Fibroblast of lung (primary cell): ENCODE data around the gene FYN.

Experiments used
- EZH2 ChIP-seq: IDR thresholded peaks from 2 replicates; pipeline ENCODE4 v1.5.1; 2012; ENCODE audit warnings: low read length, control low read depth, mild to moderate bottlenecking; ENCODE audit errors: missing control alignments
- TF ChIP-seq, protein P1 (sequence below), 2 donors: IDR thresholded peaks in 1 of 2; conservative IDR thresholded peaks in 1 of 2; 1 replicate in 1 of 2; 2 replicates in 1 of 2; pipeline ENCODE4 v1.5.1; 2011 to 2012; ENCODE audit warnings: low read length in 2 of 2, control low read depth in 1 of 2, inconsistent platforms in 1 of 2, low read depth in 1 of 2, mild to moderate bottlenecking in 1 of 2

GRCh38 chr6:111725446-111726112 lies 147.7 kb downstream of the FYN start:
- TF ChIP-seq, protein P1, sequence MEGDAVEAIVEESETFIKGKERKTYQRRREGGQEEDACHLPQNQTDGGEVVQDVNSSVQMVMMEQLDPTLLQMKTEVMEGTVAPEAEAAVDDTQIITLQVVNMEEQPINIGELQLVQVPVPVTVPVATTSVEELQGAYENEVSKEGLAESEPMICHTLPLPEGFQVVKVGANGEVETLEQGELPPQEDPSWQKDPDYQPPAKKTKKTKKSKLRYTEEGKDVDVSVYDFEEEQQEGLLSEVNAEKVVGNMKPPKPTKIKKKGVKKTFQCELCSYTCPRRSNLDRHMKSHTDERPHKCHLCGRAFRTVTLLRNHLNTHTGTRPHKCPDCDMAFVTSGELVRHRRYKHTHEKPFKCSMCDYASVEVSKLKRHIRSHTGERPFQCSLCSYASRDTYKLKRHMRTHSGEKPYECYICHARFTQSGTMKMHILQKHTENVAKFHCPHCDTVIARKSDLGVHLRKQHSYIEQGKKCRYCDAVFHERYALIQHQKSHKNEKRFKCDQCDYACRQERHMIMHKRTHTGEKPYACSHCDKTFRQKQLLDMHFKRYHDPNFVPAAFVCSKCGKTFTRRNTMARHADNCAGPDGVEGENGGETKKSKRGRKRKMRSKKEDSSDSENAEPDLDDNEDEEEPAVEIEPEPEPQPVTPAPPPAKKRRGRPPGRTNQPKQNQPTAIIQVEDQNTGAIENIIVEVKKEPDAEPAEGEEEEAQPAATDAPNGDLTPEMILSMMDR (conservative IDR thresholded peaks at IDR 0.05 in 1 of 2, IDR thresholded peaks at IDR 0.05 in 1 of 2; ENCODE audit: low read depth in 1 of 2, low read length in 2 of 2), result no peak
- TF ChIP-seq EZH2, result no peak
